HepG2 (cell line): ENCODE measurements around the gene PMIS2.

ENCODE experiments used
- RCOR2 ChIP-seq: IDR thresholded peaks from 2 replicates; pipeline ENCODE4 v1.6.1; 2016; ENCODE audit warnings: missing biosample characterization, missing genetic modification reagents
- SUZ12 ChIP-seq: fragments of 150-350 bp; IDR thresholded peaks from 2 replicates; pipeline ENCODE4 v1.6.1; 2014; ENCODE audit warnings: low read depth, low read length

DNA sequence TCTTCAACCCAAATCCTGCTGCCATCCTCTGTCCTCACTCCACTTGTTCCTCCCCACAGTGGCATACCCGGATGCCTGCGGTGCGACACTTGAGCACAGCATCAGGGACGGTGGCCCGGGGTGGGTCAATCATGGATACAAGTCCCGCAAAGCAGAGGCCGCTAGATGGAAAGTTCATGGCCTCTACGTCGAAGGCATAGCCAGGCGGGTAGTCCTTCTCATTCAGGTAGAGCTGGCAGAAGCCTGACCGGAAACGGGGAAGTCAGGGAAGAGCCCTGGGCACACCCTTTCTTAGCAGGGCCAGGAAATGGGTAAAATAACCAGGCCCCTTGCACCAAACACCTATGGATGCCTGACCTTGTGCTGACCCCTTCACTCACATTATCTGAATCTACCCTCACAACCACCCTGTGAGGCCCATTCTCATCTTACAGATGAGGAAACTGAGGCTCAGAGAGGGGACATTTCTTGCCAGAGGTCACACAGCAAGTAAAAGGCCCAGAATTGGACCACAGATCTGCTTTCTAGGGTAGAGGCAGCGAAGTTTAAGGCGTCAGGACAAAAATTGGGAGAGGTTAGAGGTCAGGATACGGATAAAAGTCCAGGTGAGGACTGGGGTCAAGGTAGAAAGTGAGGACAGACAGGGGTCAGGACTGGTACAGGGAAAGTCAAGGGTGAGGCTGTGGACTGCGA, 29.0 kb upstream of the PMIS2 start:
- TF ChIP-seq SUZ12 (no peak), RCOR2 (CRISPR knock-in tag) (no peak)
